Measurements from ENCODE around the gene GPBP1.

- TF ChIP-seq CTCF (conservative IDR thresholded peaks at IDR 0.05; ENCODE audit: low read depth in 2 of 2) (no peak), STAT1 (IDR thresholded peaks at IDR 0.05; ENCODE audit: unreplicated experiment) (no peak), EZH2 (IDR thresholded peaks at IDR 0.05; ENCODE audit: low read depth, unreplicated experiment) (no peak), POLR2AphosphoS5 (IDR thresholded peaks at IDR 0.05; ENCODE audit: low read depth) (no peak), REST (IDR thresholded peaks at IDR 0.05; ENCODE audit: unreplicated experiment) (no peak), EZH2phosphoT487 (IDR thresholded peaks at IDR 0.05; ENCODE audit: unreplicated experiment) (no peak)
Measured at GRCh38 chr5:57311921-57312735, 138.3 kb downstream of the GPBP1 start.

Data from GM23338 (cell line).